ENCODE results near the gene PLOD3.

DNA sequence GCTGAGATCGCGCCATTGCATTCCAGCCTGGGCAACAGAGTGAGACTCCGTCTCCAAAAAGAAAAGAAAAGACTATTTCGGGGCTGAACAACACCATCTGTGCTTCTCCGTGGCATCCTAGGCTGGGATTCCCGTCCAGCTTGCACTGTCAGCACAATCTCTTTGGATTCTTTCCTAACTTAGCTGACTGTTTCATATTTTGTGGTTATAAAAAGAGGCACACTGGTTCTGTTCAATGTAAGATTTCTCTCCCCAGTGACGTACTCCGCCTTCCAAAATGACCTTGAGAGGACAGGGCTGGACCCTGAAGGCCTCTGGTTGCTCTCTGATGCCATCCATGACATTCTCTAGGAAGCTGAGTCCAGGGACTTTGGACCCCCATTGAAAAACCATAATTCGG is 9.3 kb upstream of the PLOD3 start:
- TF ChIP-seq, protein P1, sequence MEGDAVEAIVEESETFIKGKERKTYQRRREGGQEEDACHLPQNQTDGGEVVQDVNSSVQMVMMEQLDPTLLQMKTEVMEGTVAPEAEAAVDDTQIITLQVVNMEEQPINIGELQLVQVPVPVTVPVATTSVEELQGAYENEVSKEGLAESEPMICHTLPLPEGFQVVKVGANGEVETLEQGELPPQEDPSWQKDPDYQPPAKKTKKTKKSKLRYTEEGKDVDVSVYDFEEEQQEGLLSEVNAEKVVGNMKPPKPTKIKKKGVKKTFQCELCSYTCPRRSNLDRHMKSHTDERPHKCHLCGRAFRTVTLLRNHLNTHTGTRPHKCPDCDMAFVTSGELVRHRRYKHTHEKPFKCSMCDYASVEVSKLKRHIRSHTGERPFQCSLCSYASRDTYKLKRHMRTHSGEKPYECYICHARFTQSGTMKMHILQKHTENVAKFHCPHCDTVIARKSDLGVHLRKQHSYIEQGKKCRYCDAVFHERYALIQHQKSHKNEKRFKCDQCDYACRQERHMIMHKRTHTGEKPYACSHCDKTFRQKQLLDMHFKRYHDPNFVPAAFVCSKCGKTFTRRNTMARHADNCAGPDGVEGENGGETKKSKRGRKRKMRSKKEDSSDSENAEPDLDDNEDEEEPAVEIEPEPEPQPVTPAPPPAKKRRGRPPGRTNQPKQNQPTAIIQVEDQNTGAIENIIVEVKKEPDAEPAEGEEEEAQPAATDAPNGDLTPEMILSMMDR (IDR thresholded peaks at IDR 0.05; ENCODE audit: insufficient read depth, low read depth, low read length), result no peak
- TF ChIP-seq EZH2 (IDR thresholded peaks at IDR 0.05; ENCODE audit: insufficient read depth, low read length), result no peak
